SU-DHL-6 (cell line): ENCODE measurements around the gene CD52.

Source experiments
- H2AFZ ChIP-seq: fragments of 200-600 bp; sonication (generic); 2 replicates; pipeline ENCODE4 v1.6.1; 2014; ENCODE audit warnings: low read depth, mild to moderate bottlenecking, moderate library complexity, mixed read lengths, antibody characterized with exemption, low read length; ENCODE audit not compliant: severe bottlenecking
- H3F3A ChIP-seq: fragments of 200-600 bp; shearing (Covaris generic); 2 replicates; pipeline ENCODE4 v1.6.0; 2016; ENCODE audit warnings: antibody characterized with exemption, mild to moderate bottlenecking; ENCODE audit not compliant: insufficient read depth
- H3K27ac ChIP-seq: fragments of 200-600 bp; sonication (generic); 2 replicates; pipeline ENCODE4 v1.5.1; 2016; ENCODE audit warnings: low read depth, mild to moderate bottlenecking, low read length, moderate library complexity, mixed read lengths
- H3K27me3 ChIP-seq: fragments of 200-600 bp; sonication (generic), shearing (Covaris generic); 2 replicates; pipeline ENCODE4 v1.6.0; 2014; ENCODE audit warnings: mild to moderate bottlenecking, low read length
- H3K36me3 ChIP-seq: fragments of 200-600 bp; sonication (generic); 2 replicates; pipeline ENCODE4 v1.6.1; 2014; ENCODE audit warnings: mild to moderate bottlenecking, low read length, mixed read lengths
- H3K4me2 ChIP-seq: fragments of 300-600, 200-600 bp; shearing (Covaris generic), sonication (generic); 2 replicates; pipeline ENCODE4 v1.6.0; 2014; ENCODE audit warnings: low read length, low read depth, mild to moderate bottlenecking; ENCODE audit not compliant: poor library complexity, severe bottlenecking
- H3K4me3 ChIP-seq: fragments of 200-600 bp; sonication (generic); 2 replicates; pipeline ENCODE4 v1.5.1; 2014; ENCODE audit warnings: antibody characterized with exemption, low read length, mild to moderate bottlenecking, mixed read lengths; ENCODE audit not compliant: insufficient read depth, poor library complexity, severe bottlenecking
- H3K79me2 ChIP-seq: fragments of 200-600 bp; sonication (generic); 2 replicates; pipeline ENCODE4 v1.6.1; 2014; ENCODE audit warnings: mild to moderate bottlenecking, low read length, moderate library complexity; ENCODE audit not compliant: insufficient read depth
- H3K9ac ChIP-seq: fragments of 200-600 bp; sonication (generic); 2 replicates; pipeline ENCODE4 v1.7.0; 2014; ENCODE audit warnings: mild to moderate bottlenecking, low read length
- H3K9me2 ChIP-seq: fragments of 200-600 bp; sonication (generic); replicated peaks from 2 replicates; pipeline ENCODE4 v1.6.1; 2014; ENCODE audit warnings: low read length; ENCODE audit not compliant: insufficient read depth
- H3K9me3 ChIP-seq: fragments of 200-600 bp; sonication (generic); 2 replicates; pipeline ENCODE4 v1.6.1; 2014; ENCODE audit warnings: low read length, mixed read lengths; ENCODE audit not compliant: insufficient read depth
- H4K20me1 ChIP-seq: fragments of 200-600 bp; sonication (generic); 2 replicates; pipeline ENCODE4 v1.6.1; 2014; ENCODE audit warnings: low read depth, mild to moderate bottlenecking, antibody characterized with exemption, low read length, moderate library complexity, mixed read lengths
- EZH2phosphoT487 ChIP-seq: fragments of 200-600 bp; sonication (generic), shearing (Covaris generic); conservative IDR thresholded peaks from 2 replicates; pipeline ENCODE4 v1.6.1; 2018; ENCODE audit warnings: mild to moderate bottlenecking, antibody characterized with exemption, low read length, moderate library complexity, mixed read lengths
- TF ChIP-seq, protein P1 (sequence below): fragments of 200-600 bp; sonication (generic); IDR thresholded peaks from one replicate; pipeline ENCODE4 v1.5.1; 2017; ENCODE audit warnings: antibody characterized with exemption, mild to moderate bottlenecking, low read length, moderate library complexity; ENCODE audit not compliant: insufficient read depth, poor library complexity, severe bottlenecking

The CD52 gene

DNA sequence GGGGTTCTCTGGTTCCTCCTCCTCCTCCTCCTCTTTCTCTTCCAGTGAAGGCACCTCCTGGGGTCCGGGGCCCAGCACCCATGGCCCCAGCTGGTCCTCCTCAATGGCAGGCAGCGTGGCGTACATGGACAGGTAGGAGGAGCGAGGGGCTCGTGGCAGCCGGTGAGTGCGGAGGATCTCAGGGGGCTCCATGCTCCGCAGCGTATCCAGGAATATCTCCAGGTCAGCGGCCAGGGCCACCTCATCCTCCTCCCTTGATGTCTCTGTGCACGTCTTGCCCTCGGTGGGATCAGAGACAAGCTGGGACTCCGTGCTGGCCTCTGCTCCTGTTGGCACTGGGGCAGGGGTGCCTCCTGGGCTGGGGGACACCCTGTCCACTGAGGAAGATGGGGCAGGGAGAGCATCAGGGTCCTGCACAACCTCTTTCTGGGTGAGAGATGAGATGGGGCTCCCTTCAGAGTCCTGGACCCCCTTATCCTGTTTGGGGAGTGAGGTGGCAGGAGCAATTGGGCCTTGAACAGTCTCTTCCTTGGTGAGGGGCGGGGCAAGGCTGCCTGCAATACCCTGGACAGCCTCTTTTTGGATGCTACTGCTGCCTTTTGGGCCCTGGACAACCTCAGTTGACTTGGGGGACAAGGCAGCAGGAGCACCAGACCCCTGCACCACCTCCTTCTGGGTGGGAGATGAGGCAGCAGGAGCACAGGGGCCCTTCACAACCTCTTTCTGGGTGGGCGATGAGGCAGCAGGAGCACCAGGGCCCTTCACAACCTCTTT lies 26.6 kb downstream of the CD52 start:
- no peak overlapping the region for H3K4me2 ChIP-seq
- no peak overlapping the region for H3K27ac ChIP-seq
- no peak overlapping the region for H3K9ac ChIP-seq
- no peaks in the 10 kb centered on the region for H3K36me3 ChIP-seq
- H3K27me3 ChIP-seq, result no peaks in the 10 kb centered on the region
- H3K9me2 ChIP-seq, result no peaks in the 10 kb centered on the region
- H2AFZ ChIP-seq, result no peak overlapping the region
- no peaks in the 10 kb centered on the region for H4K20me1 ChIP-seq
- TF ChIP-seq, protein P1, sequence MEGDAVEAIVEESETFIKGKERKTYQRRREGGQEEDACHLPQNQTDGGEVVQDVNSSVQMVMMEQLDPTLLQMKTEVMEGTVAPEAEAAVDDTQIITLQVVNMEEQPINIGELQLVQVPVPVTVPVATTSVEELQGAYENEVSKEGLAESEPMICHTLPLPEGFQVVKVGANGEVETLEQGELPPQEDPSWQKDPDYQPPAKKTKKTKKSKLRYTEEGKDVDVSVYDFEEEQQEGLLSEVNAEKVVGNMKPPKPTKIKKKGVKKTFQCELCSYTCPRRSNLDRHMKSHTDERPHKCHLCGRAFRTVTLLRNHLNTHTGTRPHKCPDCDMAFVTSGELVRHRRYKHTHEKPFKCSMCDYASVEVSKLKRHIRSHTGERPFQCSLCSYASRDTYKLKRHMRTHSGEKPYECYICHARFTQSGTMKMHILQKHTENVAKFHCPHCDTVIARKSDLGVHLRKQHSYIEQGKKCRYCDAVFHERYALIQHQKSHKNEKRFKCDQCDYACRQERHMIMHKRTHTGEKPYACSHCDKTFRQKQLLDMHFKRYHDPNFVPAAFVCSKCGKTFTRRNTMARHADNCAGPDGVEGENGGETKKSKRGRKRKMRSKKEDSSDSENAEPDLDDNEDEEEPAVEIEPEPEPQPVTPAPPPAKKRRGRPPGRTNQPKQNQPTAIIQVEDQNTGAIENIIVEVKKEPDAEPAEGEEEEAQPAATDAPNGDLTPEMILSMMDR, result no peak
- no peak for TF ChIP-seq EZH2phosphoT487
- no peaks in the 10 kb centered on the region for H3K9me3 ChIP-seq
- H3K4me3 ChIP-seq, result no peak overlapping the region
- no peaks in the 10 kb centered on the region for H3F3A ChIP-seq
- no peaks in the 10 kb centered on the region for H3K79me2 ChIP-seq

DNA sequence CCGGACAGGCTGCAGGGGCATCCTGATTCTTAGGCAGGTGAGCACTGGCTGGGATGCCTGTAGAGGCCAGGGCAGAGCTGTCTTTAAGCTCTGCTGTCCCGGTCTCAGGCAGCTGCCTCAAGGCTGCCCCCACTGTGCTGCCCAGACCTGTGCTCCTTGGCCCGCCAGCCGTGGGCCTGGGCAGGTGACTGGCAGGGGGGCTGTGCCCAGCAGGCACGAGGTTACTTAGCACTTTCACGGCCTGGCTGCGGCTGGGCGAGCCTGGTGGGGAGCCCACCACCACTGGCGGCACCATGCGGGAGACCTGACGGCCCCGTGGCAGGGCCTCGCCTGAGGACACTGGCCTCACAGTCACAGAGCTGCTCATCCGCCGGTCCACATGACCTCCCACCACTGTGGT lies 28.0 kb downstream of the CD52 start:
- no peak for TF ChIP-seq EZH2phosphoT487
- TF ChIP-seq, protein P1, result no peak
- no peak overlapping the region for H2AFZ ChIP-seq
- no peak overlapping the region for H3K4me2 ChIP-seq
- H3K27ac ChIP-seq, result no peak overlapping the region
- H4K20me1 ChIP-seq, result no peaks in the 10 kb centered on the region
- no peaks in the 10 kb centered on the region for H3K9me3 ChIP-seq
- H3K9ac ChIP-seq, result no peak overlapping the region
- H3K4me3 ChIP-seq, result no peak overlapping the region
- no peaks in the 10 kb centered on the region for H3K36me3 ChIP-seq
- no peaks in the 10 kb centered on the region for H3K9me2 ChIP-seq
- no peaks in the 10 kb centered on the region for H3F3A ChIP-seq
- no peaks in the 10 kb centered on the region for H3K79me2 ChIP-seq
- no peaks in the 10 kb centered on the region for H3K27me3 ChIP-seq

DNA sequence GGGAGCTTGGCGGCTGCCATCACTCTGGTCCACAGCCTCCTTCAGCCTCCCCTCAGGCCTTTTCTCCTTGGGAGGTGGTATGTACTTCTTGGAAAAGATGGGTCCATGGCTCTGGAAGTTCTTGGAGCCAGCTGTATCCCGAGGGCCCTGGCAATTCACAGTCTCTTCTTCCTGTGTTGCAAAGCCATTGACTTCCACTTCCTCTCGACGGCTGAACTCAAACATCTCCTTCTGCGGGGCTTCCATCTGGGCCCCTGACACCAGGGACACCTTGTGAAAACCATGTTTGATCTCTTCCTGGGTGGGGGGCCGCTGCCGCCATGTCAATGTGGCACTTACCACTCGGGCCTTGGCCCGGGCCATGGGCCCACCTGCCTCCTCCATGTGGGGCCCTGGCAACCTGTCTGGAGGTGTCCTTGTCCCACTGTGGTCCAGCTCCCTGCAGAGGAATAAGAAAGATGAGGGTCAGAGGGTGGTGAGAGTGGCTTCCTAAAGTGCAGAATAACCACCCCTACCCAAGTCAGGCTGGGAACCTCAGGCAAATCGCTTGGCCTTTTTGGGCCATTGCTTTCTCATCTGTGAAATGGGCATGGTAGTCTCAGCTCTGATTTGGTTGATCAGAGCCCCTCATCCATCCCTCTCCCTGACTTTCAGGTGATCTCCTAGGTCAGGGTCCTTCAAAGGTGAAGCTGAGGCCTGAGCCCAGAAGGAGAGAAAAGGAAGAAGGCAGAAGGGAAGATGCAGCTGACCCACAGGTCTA lies 28.7 kb downstream of the CD52 start:
- Histone ChIP-seq H3K9ac (no peak overlapping the region), H3K27ac (no peak overlapping the region), H2AFZ (no peak overlapping the region), H3K4me3 (no peak overlapping the region), H3K9me2 (no peaks in the 10 kb centered on the region), H3F3A (no peaks in the 10 kb centered on the region), H4K20me1 (no peaks in the 10 kb centered on the region), H3K9me3 (no peaks in the 10 kb centered on the region), H3K27me3 (no peaks in the 10 kb centered on the region), H3K36me3 (no peaks in the 10 kb centered on the region), H3K4me2 (no peak overlapping the region), H3K79me2 (no peaks in the 10 kb centered on the region)
- TF ChIP-seq, protein P1, result no peak
- TF ChIP-seq EZH2phosphoT487, result no peak
